ENCODE results near the gene FMNL2. TPM values are rescaled to one million over a fixed set of nuclear protein-coding genes. Genes with fewer than 3 reads are reported as not detected.
"Not testable (repeated sequence)": the region's sequence is repeated elsewhere in the genome, so short reads cannot be mapped to it uniquely, and the experiment has no call there.

FMNL2 gene
- total RNA-seq, result 51.6 and 56.6 TPM in 2 replicates

DNA sequence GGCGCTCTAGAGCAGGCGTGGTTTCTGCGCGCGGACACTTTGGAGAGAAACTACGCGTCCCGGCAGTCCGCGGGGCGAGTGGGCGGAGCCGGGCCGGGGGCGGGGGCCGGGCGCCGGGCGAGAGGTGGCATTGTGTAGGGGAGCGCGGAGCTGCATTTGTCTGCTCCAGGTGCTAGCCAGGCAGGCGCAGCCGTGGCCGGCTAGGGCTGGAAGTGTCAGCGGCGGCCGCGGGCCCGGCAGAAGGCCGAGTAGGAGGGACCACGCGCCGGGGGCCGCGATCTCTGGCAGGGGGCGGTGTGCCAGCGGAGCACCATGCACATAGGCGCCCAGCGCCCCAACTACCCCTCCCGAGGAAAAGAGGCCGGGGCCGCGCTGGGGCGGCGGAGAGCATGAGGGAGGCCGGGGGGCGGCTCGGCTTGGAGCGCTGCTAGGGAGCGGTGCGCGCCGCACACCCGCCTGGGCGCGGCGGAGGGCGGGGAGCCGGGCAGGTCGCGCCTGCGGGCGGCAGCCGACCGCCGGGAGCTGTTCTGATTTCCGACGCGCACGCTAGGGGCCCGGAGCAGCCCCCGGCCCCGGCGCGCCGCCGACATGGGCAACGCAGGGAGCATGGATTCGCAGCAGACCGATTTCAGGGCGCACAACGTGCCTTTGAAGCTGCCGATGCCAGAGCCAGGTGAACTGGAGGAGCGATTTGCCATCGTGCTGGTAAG is at the start of gene FMNL2:
TSS of gene FMNL2 (plus strand) at position 159 of the 710 bp plus-strand sequence.
- no peak for DNase-seq (ENCODE audit: extremely low read depth, low read depth, low spot score)

DNA sequence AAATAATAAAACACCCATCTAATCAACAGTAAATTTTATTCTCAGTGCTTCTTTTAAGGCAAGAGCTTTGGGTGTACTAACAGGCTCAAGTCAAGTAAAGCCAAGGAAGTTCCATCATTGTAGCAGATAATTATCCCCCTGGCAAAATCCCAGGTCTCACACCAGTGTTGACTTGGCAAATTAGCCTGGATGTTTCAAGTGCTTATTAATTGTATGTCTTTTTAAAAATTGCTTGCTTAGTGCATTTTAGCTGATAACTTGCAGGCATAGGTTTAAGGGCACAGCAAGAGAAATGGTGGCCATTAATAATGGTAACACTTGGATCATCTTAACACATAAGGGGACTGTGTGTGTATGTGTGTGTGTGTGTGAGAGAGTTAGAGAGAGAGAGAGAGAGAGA is 42.0 kb upstream of the FMNL2 start:
- DNase-seq (ENCODE audit: extremely low read depth, low read depth, low spot score), result no peak

GRCh38 chr2:152297715-152298114 is 37.3 kb upstream of the FMNL2 start:
- no peak for DNase-seq (ENCODE audit: extremely low read depth, low read depth, low spot score)

- DNase-seq (ENCODE audit: extremely low read depth, low read depth, low spot score), result no peak
Measured at GRCh38 chr2:152298754-152299153, 36.2 kb upstream of the FMNL2 start.

DNA sequence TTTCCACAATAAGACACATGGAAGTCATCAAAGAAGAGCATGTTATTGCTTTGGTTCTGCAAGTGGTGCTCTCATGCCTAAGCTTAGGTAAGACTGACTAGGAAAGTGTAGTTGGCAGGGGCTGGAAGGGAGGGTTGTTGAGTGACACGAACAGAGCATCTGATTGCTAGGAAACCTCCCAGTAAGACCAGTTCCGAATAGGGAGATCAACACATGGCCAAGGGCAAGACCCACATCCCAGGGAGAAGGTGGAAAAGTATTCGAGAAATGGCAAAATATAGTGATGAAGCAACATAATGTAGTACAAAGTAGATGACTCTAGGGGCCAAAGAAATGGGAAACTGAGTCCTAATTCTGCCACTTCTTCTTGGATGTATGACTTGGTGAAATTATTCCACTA is 33.8 kb upstream of the FMNL2 start:
- DNase-seq (ENCODE audit: extremely low read depth, low read depth, low spot score), result no peak

DNA sequence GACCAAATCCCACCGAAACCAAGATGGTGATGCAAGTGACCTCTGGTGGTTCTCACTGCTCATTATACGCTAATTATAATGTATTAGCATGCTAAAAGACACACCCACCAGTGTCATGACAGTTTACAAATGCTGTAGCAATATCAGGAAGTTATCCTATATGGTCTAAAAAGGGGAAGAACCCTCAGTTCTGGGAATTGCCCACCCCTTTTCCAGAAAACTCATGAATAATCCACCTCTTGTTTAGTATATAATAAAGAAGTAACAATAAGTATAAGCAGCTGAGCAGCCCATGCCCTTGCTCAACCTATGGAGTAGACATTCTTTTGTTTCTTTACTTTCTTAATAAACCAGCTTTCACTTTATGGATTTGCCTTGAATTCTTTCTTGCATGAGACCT is 31.0 kb upstream of the FMNL2 start:
- no peak for DNase-seq (ENCODE audit: extremely low read depth, low read depth, low spot score)

DNA sequence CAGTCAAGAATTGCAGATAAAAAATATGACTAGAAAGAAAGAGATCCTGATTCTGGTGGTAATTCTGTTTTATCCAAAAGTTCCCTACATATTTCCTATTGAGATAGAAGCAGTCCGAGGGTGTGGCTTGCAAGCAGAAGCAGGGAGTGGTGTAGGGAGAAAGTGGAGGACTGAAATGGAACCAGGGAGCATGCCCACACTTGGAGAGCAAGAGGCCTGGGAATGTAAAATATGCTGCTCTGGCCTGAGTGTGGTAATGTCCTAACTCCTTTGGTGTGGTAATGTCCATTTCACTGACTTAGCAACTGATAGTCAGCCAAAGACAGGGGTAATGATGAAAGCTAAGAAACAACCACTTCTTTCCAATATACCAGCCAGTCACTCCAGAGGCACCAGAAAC is 30.1 kb upstream of the FMNL2 start:
- DNase-seq (ENCODE audit: extremely low read depth, low read depth, low spot score), result no peak

- DNase-seq (ENCODE audit: extremely low read depth, low read depth, low spot score), result peak; percentile 33
Measured at GRCh38 chr2:152307863-152308262, 27.1 kb upstream of the FMNL2 start.

DNA sequence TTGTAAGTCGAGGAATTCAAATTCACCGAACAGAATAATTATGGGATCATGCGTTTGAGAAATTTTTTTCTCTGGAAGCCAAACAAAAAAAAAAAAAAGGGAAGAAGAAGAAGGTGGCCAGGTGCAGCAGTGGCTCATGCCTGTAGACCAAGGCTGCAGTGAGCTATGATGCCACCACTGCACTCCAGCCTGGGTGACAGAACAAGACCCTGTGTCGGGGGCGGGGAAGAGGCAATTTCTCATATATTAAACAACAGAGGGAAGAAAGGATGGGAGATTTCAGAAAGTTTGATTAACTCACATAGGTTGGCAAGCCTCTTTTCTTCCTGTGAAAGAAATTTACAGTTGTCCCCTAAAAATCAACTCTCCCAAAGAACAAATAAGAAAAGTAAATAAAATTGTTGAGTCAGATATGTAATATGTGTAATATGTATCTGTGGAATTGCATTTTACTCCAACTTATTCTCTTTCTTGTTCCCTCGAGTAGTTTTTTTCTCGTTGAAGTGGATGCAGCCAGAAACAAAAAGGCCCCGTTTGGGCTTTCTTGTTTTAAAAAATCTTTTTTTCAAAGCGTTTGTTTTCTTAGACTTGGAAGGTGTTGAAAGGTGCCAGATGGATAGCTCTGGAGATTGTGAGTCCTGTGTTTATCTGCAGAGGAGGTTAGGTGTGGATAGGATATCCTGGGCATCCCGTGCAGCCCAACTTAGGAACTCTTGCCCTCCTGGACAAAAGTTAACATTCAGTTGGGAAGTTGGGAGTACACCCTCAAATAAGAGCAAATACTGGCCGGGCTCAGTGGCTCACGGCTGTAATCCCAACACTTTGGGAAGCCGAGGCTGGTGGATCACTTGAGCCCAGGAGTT is 25.4 kb upstream of the FMNL2 start:
- DNase-seq (ENCODE audit: extremely low read depth, low read depth, low spot score), result no peak

GRCh38 chr2:152319822-152320570 is 15.0 kb upstream of the FMNL2 start:
- DNase-seq (ENCODE audit: extremely low read depth, low read depth, low spot score), result no peak

DNA sequence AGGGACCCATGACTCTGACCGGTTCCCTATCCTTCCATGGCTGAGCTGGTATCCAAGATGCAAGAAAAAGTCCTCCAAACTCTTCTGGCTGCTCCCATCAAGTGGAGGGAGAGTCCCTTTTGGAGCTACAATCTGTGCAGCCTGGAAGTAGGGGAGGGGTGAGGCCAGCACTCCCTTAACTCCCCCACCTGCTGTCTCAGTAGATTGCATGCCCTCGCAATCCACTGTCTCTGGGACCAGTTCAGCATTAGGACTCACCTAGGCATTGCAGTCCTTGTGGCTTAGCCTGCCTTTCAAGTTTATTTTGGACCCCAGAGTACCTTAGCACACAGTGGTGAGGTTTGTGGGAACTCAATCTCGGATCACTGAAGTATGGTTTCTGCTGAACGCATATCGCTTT is 14.2 kb upstream of the FMNL2 start:
- no peak for DNase-seq (ENCODE audit: extremely low read depth, low read depth, low spot score)

DNA sequence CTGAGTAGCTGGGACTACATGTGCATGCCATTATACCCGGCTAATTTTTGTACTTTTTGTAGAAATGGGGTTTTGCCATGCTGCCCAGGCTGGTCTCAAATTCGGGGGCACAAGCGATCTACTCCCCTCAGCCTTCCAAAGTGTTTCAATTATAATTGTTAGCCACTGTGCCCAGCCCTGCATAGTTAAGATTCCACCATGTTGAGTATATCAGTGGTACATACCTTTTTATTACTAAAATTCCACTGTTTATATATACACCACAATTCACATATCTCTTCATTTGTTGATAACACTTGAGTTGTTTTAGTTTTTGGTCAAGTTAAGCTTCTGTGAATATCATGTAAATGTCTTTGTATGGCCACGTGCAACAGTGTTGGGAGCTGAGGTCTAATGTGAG is 12.8 kb upstream of the FMNL2 start:
- DNase-seq (ENCODE audit: extremely low read depth, low read depth, low spot score), result no peak

- not testable (repeated sequence) for DNase-seq (ENCODE audit: extremely low read depth, low read depth, low spot score)
Measured at GRCh38 chr2:152325126-152325525, 9.8 kb upstream of the FMNL2 start.

DNA sequence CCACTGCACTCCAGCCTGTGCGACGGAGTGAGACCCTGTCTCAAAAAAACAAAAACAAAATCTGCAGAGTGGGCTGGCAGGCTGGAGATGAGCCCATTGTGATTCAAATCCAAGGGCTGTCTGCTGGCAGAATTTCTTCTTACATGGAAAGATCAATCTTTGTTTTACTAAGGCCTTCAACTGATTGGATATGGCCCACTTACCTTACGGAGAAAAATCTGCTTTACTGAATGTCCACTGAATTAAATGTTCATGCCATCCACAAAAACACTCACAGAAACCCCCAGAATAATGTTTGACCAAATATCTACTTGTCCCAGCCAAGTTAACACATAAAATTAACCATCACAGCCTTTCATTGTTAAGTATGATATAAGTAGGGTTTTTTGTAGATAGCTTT is 8.3 kb upstream of the FMNL2 start:
- DNase-seq (ENCODE audit: extremely low read depth, low read depth, low spot score), result no peak

DNA sequence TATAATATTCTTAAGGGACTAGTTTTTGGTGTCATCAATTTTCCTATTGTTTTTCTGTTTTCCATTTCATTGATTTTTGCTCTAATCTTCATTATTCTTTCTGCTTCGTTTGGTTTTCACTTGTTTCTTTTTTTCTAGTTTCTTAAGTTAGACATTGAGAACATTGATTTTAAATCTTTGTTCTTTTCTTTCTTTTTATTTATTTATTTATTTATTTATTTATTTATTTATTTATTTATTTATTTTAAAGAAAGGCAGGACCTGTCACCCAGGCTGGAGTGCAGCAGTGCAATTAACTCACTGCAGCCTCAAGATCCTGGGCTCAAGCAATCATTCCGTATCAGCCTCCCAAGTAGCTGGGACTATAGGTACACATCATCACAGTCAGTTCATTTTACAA is 7.0 kb upstream of the FMNL2 start:
- DNase-seq (ENCODE audit: extremely low read depth, low read depth, low spot score), result no peak

DNA sequence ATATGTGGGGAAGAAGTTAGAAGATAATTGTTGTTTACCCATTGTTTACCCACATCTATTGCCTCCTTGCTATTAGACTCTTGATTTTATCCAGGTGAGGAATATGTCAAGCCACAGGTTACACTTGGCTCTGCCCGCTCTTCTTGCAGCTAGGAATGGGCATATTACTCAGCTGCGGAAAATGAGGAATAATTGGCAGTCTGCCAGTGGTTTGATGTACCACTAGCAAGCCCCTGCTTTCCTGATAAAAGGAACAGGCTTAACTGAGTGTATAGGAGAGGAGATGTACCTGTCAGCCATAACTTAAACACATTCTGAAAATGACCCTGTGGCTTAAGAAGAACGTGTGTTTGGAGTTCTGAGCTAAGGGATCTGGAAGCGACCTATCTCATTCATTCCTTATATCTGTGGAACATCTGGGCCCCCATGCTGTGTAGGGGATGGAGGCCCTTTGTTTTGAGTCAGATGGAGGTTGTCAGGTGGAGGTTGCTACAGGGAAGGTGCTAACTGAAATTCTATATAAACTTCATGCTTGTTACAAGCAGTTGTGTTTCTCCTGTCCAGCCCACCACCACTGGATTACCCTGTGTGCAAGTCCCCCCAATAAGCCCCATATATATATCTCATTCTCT is 4.6 kb upstream of the FMNL2 start:
- DNase-seq (ENCODE audit: extremely low read depth, low read depth, low spot score), result no peak

- no peak for DNase-seq (ENCODE audit: extremely low read depth, low read depth, low spot score)
Measured at GRCh38 chr2:152334701-152335015, 316 bp upstream of the FMNL2 start.

GRCh38 chr2:152335726-152336118 is 748 bp downstream of the FMNL2 start:
- no peak for DNase-seq (ENCODE audit: extremely low read depth, low read depth, low spot score)

DNA sequence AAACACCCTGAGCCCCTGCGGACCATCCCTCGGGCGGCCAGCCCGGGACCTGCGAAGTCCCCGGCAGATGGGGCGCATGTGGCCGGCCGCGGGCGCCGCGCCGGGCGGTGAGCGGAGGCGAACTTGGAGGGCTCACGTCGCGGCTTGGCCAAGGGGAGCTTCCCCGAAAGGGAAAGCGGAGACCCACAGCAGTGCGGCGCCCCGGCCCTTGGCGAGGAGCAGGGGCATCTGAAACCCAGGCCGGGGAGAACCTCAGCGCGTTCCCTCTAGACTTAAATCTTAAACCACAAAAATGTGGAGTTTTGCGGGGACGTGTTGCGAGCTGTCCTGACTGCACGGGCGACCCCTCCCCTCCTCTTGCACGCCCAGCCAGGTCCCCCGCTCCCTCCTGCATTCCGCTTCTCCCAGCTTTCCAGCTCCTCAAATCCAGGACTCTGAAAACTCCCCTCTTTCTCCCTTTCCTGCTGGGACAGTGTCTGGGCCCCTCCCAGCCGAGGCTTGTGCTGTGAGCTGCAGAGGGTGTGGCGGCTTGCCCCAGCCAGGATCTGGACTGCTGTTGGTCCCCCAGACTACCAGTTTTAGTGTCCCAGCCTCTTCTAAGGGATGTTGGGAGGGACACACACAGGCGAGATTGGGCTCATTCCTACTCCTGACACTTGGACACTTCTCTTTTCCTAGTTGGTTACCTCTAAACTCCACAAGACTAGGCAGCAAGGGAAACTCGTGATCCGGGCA is 1.3 kb downstream of the FMNL2 start:
- DNase-seq (ENCODE audit: extremely low read depth, low read depth, low spot score), result no peak

DNA sequence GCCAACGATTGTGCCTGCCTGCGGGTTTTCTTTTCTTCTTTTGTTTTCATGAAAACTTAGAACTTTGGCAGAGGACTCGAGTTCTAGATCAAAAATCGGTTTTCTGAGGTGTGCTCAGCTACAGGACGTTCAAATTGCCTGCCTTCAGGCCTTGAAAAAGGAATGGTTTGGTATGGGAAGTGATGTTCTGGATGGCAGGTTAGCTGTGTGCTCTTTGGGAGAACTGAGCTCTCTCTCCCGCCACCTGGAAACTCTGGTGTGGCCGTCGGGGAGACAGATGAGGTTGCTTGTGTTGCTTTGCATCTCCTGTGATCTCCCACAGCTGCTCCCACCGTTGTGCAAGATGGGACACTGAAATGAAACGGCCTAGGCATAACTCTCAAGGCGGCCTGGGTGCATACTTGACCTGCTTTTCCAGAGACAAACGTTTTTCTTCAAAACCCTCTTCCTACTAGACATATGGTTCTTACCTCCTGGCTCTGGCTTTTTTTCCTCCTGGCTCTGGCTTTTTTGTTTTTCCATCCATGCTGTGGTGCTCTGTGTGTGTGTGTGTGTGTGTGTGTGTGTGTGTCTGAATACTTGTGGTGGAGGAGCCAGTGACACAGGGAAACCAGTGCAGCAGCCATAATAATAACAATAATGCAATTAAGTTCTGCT is 2.0 kb downstream of the FMNL2 start:
- no peak for DNase-seq (ENCODE audit: extremely low read depth, low read depth, low spot score)

All from glomerular endothelial cell (primary cell).